COLO829 (cell line): ENCODE data around the gene LRRC3B.
A peak's percentile ranks its signal among the peaks of the same experiment; 100 is the strongest.

Experiments used
- DNase-seq: peaks from one replicate; pipeline ENCODE4 v3.0.0; 2012; ENCODE audit warnings: low spot score

Gene LRRC3B

DNA sequence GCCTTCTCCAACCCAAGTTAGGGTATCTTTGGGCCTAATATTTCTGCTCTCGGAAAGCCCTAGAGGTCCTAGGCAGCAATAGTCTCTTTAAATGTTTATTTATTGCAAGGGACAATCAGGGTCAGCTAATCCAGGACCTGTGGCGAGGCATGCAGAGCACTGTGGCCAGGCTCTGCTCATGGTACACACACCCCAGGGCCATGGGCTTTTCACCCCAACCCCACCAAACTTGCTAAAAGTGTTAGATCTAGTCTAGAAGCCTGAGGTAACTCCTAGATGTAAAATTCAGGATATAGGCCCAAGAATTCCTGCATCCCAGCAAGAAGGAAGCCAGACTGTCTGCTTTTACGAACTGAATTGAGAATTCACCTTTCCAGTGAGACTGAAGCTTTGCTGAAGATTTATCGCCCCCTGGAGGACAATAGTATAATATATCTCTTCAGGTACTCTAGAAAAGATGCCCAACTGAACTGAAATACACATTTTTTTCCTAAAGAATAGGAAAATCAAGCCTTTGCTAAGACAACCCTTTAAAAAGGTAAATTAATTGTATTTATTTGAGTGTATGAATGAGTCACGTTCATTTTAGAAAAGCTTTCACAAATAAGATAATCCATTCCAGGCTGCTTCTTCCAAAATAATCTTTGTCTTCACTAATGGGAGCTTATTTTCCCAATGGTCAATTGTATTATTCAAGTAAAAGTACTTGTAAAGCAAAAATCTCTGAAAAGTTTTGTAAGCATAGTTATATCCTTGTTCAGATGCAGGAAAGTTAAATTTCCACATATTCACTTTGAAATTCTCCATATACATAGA lies 89.8 kb downstream of the LRRC3B start:
- DNase-seq: peak; percentile 73

DNA sequence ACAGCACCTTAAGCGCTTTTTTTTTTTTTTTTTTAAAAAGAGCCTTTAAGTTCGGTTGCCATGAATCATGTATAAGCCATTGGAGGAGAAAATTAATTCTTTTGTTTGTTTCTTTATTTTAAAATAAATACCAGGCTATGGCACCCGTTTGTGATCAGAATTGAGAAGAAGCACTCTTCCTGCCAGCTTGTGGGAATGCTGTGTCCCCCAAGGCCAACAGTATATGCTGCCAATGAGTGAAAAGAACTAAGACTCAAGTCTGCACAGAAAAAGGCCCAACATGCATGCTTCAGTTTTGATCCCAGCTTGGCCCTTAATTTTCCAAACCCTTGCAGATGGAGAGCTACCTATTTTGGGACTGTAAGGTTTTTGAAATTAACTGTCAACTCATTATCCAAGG lies 90.5 kb downstream of the LRRC3B start:
- no peak for DNase-seq

DNA sequence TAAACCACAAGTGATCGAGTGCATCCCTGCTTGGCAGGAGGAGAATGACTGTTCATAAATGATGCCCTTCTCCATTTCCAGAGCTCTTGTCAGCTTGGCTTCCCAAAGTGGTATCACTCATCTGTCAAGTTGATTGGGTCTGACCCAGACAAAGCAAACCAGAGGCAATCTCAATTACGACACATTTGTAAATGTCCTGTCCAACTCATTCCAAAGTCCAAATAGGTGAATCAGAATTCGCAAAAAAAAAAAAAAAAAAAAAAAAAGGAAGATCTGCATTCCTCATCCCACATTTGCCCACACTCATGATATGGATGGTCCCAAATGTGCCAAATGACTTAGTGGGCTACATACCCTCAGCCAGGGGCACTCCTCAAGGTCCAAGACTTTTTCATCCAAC lies 91.9 kb downstream of the LRRC3B start:
- no peak for DNase-seq

DNA sequence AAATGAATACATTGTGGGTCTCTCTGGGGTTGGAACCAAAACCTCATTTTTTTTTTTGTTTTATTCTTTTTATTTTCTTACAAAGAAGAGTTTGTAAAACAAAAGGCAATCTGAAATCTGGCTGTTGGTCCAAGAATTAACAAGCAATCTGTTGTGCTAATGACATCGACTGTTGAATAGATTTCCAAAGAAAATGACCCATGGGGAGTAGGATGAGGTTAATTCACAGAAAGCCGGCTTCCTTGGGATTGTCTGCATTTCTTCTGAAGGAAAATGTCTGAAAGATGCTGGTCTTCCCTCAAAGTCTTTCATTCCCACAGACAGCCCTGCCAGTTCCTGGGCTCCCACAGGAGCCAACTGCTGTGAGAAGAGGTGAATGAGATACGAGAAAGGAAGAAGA lies 92.9 kb downstream of the LRRC3B start:
- DNase-seq: no peak

DNA sequence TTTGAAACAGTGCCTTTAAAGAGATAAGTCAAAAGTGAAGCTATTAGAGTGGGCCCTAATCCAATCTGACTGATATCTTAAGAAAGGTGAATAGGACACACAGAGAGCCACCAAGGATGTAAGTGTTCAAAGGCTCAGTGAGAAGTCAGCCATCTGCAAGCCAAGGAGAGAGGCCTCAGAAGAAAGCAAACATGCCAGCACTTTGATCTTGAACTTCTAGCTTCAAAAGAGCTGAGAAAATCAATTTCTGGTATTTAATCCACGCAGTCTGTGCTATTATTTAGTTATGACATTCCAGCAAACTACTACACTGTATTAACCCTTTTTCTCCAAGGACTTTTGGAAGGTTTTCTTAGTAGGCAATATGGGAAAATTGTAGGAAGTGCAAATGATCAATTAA lies 95.7 kb downstream of the LRRC3B start:
- DNase-seq: no peak

DNA sequence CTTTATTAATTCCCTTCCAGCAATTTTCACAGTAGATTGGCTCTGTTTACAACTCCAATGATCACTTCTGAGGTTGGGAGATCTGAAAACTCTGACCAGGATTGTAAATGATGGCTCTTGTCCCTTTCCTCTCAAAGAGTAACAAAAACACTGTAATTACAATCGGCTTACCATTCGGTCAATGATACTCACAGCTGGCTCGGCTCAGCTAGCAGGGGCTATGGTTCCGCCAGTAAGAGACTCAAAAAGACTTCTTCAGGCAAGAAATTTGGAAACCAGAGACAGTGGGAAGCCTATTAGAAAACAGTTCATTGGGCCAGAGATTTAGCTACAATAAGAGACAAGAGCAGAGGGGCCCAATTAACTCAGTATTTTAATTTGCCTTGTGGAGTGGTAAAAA lies 96.6 kb downstream of the LRRC3B start:
- no peak for DNase-seq

DNA sequence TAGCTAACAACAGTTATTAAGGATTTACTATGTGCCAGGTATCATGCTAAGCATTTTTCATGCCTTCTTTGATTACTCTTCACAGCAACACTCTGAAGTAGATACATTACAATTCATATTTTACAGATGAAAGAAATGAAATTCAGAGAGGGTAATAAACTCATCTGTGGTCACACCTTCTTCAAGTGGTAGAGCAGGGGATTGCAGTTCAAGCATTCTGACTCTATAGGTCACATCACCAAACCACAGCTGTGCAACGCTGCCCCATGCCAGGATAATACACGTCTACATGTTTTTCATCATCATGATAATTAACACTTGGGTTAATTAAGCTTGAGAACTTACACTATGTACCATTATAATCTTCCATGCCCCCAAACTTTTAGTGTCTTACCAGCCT lies 98.5 kb downstream of the LRRC3B start:
- DNase-seq: no peak

DNA sequence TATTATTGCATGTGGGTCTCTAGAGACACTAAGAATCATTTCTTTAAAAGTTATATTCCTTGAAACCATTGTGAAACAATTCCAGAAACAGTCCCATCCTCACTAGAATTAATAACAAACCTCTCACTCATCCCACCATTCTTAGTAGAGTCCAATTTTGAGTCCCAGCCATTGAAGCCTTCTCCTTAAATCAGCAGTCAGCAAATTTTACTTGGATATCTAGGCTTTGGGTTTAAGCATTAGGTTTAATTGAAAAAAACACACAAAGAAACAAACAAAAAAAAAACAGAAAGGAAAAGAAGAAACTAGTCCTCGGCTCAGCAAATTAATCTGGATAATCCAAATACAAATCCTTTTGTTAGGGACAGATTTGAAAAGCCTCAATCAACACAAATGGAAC lies 109.3 kb downstream of the LRRC3B start:
- no peak for DNase-seq

DNA sequence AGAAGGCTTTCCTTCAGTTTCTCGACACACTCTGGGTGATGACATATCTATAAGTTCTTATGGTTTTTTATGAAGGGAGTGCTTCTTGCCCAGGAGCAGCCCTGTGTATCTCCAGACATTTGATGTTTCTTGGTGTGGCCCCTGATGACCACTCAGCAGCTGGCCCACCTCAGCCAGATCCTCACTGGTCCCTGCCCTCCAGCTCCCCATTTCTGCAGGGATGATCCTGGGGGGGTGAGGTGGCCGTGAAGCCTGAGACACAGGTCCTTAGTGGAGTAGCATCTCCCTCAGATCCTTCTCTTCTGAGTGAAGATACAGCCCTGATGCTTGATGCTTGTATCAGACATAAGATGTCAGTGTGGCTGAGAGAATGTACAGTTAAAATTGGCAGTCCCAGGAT lies 127.7 kb downstream of the LRRC3B start:
- DNase-seq: no peak

DNA sequence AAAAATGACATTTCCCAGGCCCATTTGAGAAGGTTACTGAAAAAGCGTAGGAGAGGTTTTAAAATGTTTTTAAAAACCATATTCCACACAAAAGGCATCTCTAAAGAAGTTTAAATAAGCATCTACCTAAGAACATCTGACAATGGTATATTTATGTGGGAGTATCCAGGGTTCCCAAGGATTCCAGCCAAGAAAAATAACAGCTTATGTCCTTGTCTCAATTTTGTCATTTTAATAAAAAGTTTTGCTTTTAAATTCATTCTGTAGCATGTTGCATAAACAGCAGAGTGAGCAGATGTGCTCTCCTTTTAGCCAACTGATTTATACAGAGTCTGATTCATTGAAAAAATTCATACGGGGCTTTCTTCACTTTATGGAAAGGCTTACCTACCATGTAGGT lies 129.9 kb downstream of the LRRC3B start:
- DNase-seq: no peak

DNA sequence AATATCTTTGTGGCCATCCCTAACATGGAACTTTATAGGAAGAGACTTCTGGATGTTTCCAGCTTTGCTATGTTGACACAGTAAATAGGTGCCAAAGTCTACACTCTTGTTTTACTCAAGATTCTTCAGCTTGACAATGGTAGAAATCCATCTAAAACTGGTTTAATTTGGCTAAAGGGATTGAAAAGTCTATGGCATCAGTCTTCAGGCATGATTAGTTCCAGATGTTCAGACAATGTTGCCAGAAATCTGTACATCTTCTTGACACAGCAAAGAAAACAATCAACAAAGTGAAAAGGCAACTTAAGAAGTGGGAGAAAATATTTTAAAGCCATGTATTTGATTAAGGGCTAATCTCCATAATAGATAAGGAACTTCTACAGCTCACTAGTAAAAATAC lies 130.5 kb downstream of the LRRC3B start:
- no peak for DNase-seq

DNA sequence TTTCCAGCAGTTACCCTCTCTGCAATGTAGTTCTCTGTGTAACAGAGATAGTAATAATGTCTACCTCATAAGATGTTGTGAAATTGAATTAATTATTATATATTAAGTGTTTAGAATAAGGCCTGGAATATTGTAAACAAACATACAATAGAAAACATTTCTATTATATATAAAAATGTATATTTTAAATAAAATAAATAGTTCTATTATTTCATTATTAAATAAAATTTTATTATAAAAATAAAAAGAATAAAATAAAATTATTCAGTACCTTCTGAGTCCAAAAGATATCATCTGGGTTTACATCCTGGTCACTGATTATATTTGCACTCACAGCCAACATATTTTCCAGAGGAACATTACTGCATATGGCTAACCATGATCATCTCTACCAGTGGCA lies 135.4 kb downstream of the LRRC3B start:
- DNase-seq: no peak
